ENCODE results near the gene NECAP2. TPM values are rescaled to one million over a fixed set of nuclear protein-coding genes. Genes with fewer than 3 reads are reported as not detected.
"Not testable (repeated sequence)": the region's sequence is repeated elsewhere in the genome, so short reads cannot be mapped to it uniquely, and the experiment has no call there.

NECAP2 gene
- total RNA-seq, 1 experiment from 2014 or later, result 113 TPM

- no peak for DNase-seq (ENCODE audit: low read depth)
Observed at GRCh38 chr1:16425125-16426025, 15.1 kb upstream of the NECAP2 start.

- DNase-seq (ENCODE audit: low read depth), result peak; percentile 33
Observed at GRCh38 chr1:16430606-16431005, 9.9 kb upstream of the NECAP2 start.

- no peak for DNase-seq (ENCODE audit: low read depth)
Observed at GRCh38 chr1:16433030-16433429, 7.5 kb upstream of the NECAP2 start.

- DNase-seq (ENCODE audit: low read depth), result no peak
Observed at GRCh38 chr1:16434007-16434406, 6.5 kb upstream of the NECAP2 start.

- no peak for DNase-seq (ENCODE audit: low read depth)
Observed at GRCh38 chr1:16434501-16434900, 6.0 kb upstream of the NECAP2 start.

- no peak for DNase-seq (ENCODE audit: low read depth)
Observed at GRCh38 chr1:16436946-16437474, 3.5 kb upstream of the NECAP2 start, which contains the start of gene SPATA21. TSS of gene SPATA21 (minus strand) at chr1:16437424. CDS start at chr1:16431371, 6,053 bp downstream.

- no peak for DNase-seq (ENCODE audit: low read depth)
Observed at GRCh38 chr1:16438516-16438915, 2.0 kb upstream of the NECAP2 start.

GRCh38 chr1:16438924-16439323 is 1.6 kb upstream of the NECAP2 start:
- DNase-seq (ENCODE audit: low read depth), result no peak

- DNase-seq (ENCODE audit: low read depth), result no peak
Observed at GRCh38 chr1:16440131-16440469, 424 bp upstream of the NECAP2 start.

- DNase-seq (ENCODE audit: low read depth), result peak; percentile 20
Observed at GRCh38 chr1:16441282-16441665, 750 bp downstream of the NECAP2 start.

GRCh38 chr1:16442265-16442664 is 1.7 kb downstream of the NECAP2 start:
- DNase-seq (ENCODE audit: low read depth), result no peak

- no peak for DNase-seq (ENCODE audit: low read depth)
Observed at GRCh38 chr1:16442941-16443340, 2.4 kb downstream of the NECAP2 start.

- DNase-seq (ENCODE audit: low read depth), result no peak
Observed at GRCh38 chr1:16443975-16444770, 3.6 kb downstream of the NECAP2 start.

GRCh38 chr1:16445052-16445451 is 4.5 kb downstream of the NECAP2 start:
- no peak for DNase-seq (ENCODE audit: low read depth)

- DNase-seq (ENCODE audit: low read depth), result no peak
Observed at GRCh38 chr1:16446116-16446515, 5.6 kb downstream of the NECAP2 start.

- no peak for DNase-seq (ENCODE audit: low read depth)
Observed at GRCh38 chr1:16447641-16448040, 7.1 kb downstream of the NECAP2 start.

- no peak for DNase-seq (ENCODE audit: low read depth)
Observed at GRCh38 chr1:16449065-16449464, 8.5 kb downstream of the NECAP2 start.

- no peak for DNase-seq (ENCODE audit: low read depth)
Observed at GRCh38 chr1:16449666-16450065, 9.1 kb downstream of the NECAP2 start.

- no peak for DNase-seq (ENCODE audit: low read depth)
Observed at GRCh38 chr1:16450863-16451481, 10.4 kb downstream of the NECAP2 start.

- no peak for DNase-seq (ENCODE audit: low read depth)
Observed at GRCh38 chr1:16451841-16452528, 11.5 kb downstream of the NECAP2 start.

GRCh38 chr1:16454909-16455308 is 14.4 kb downstream of the NECAP2 start:
- DNase-seq (ENCODE audit: low read depth), result not testable (repeated sequence)

GRCh38 chr1:16456151-16456550 is 15.6 kb downstream of the NECAP2 start:
- not testable (repeated sequence) for DNase-seq (ENCODE audit: low read depth)
